H7 (cell line): ENCODE measurements around the gene INS. TPM values are rescaled to one million over a fixed set of nuclear protein-coding genes. Genes with fewer than 3 reads are reported as not detected.
"Not testable (repeated sequence)": the region's sequence is repeated elsewhere in the genome, so short reads cannot be mapped to it uniquely, and the experiment has no call there.

Experiments
- DNase-seq: peaks from one replicate; pipeline ENCODE4 v3.0.0; 2012
- H3K27me3 ChIP-seq: 2 replicates; pipeline ENCODE4 v1.6.0; 2011; ENCODE audit warnings: mild to moderate bottlenecking, low read length; ENCODE audit not compliant: control insufficient read depth, insufficient read depth
- H3K36me3 ChIP-seq: replicated peaks from 2 replicates; pipeline ENCODE4 v1.5.1; 2011; ENCODE audit warnings: low read length; ENCODE audit not compliant: control insufficient read depth, insufficient read depth
- H3K4me3 ChIP-seq: 2 replicates; pipeline ENCODE4 v1.5.1; 2011; ENCODE audit warnings: low read depth, mild to moderate bottlenecking, control low read depth, low read length, moderate library complexity; ENCODE audit not compliant: insufficient read depth
- total RNA-seq: library from RNA; depleted of rRNA; stranded (reverse); fragments of >200 nt; shearing (Covaris generic); gene quantifications from 2 replicates; pipeline ENCODE4 v1.2.3, GENCODE V29; 2014

Gene INS
- total RNA-seq, 1 experiment from 2014 or later = not detected

GRCh38 chr11:2202071-2202899 is 41.3 kb upstream of the INS start:
- no peaks in the 10 kb centered on the region for H3K27me3 ChIP-seq
- no peaks in the 10 kb centered on the region for H3K36me3 ChIP-seq
- H3K4me3 ChIP-seq = no peak overlapping the region
- DNase-seq = peak; percentile 66

- no peak overlapping the region for H3K4me3 ChIP-seq
- H3K27me3 ChIP-seq = no peaks in the 10 kb centered on the region
- DNase-seq = no peak
- no peaks in the 10 kb centered on the region for H3K36me3 ChIP-seq
These were observed 40.5 kb upstream of the INS start for GRCh38 chr11:2201542-2201941.

GRCh38 chr11:2200957-2201519 is 40.0 kb upstream of the INS start:
- no peaks in the 10 kb centered on the region for H3K27me3 ChIP-seq
- no peaks in the 10 kb centered on the region for H3K36me3 ChIP-seq
- DNase-seq = no peak
- no peak overlapping the region for H3K4me3 ChIP-seq

- no peak for DNase-seq
- H3K27me3 ChIP-seq = no peaks in the 10 kb centered on the region
- H3K4me3 ChIP-seq = no peak overlapping the region
- H3K36me3 ChIP-seq = no peaks in the 10 kb centered on the region
These were observed 39.5 kb upstream of the INS start for GRCh38 chr11:2200536-2200935.

- H3K27me3 ChIP-seq = no peaks in the 10 kb centered on the region
- H3K4me3 ChIP-seq = no peak overlapping the region
- no peak for DNase-seq
- H3K36me3 ChIP-seq = no peaks in the 10 kb centered on the region
These were observed 38.7 kb upstream of the INS start for GRCh38 chr11:2199466-2200341.

- Histone ChIP-seq H3K27me3 (no peaks in the 10 kb centered on the region), H3K4me3 (no peak overlapping the region), H3K36me3 (no peaks in the 10 kb centered on the region)
- no peak for DNase-seq
These were observed 37.8 kb upstream of the INS start for GRCh38 chr11:2198621-2199365.

- H3K4me3 ChIP-seq = no peak overlapping the region
- no peak for DNase-seq
- no peaks in the 10 kb centered on the region for H3K27me3 ChIP-seq
- no peaks in the 10 kb centered on the region for H3K36me3 ChIP-seq
These were observed 36.9 kb upstream of the INS start for GRCh38 chr11:2197771-2198520.

GRCh38 chr11:2196970-2197770 is 36.2 kb upstream of the INS start:
- DNase-seq = peak; percentile 95
- H3K27me3 ChIP-seq = no peaks in the 10 kb centered on the region
- no peak overlapping the region for H3K4me3 ChIP-seq
- no peaks in the 10 kb centered on the region for H3K36me3 ChIP-seq

- no peak overlapping the region for H3K4me3 ChIP-seq
- no peaks in the 10 kb centered on the region for H3K27me3 ChIP-seq
- H3K36me3 ChIP-seq = no peaks in the 10 kb centered on the region
- DNase-seq = no peak
These were observed 34.7 kb upstream of the INS start for GRCh38 chr11:2195756-2196088.

GRCh38 chr11:2194877-2195755 is 34.1 kb upstream of the INS start:
- H3K27me3 ChIP-seq = no peaks in the 10 kb centered on the region
- peak; percentile 96 for DNase-seq
- no peaks in the 10 kb centered on the region for H3K36me3 ChIP-seq
- H3K4me3 ChIP-seq = no peak overlapping the region

GRCh38 chr11:2193888-2194595 is 33.0 kb upstream of the INS start:
- not testable (repeated sequence) for H3K4me3 ChIP-seq, H3K36me3 ChIP-seq, H3K27me3 ChIP-seq, DNase-seq
